GM12878 (cell line): ENCODE data around the gene SCIN. TPM values are rescaled to one million over a fixed set of nuclear protein-coding genes. Genes with fewer than 3 reads are reported as not detected.
"Not testable (repeated sequence)": the region's sequence is repeated elsewhere in the genome, so short reads cannot be mapped to it uniquely, and the experiment has no call there.

ENCODE experiments used
- ATAC-seq: fragments of 200-7000 bp; cut with Tn5 transposase; 3 replicates; pipeline ENCODE4 v1.9.1; 2020; ENCODE audit warnings: mild to moderate bottlenecking, moderate library complexity
- BruUV-seq: library from RNA; stranded (reverse); fragments of 400-500 nt; replicated peaks from 2 replicates; lab custom pipeline; 2021; lab: Mats Ljungman, UMichigan
- CTCF ChIA-PET: fragments of 300-600 bp; sonication (Branson Sonifier 250); formaldehyde crosslinking; extraction: SDS; loops from one replicate; lab custom pipeline; 2021; ENCODE audit warnings: inconsistent platforms; lab: Yijun Ruan, JAX
- POLR2A ChIA-PET: fragments of 350-600 bp; formaldehyde crosslinking; extraction: SDS; loops from one replicate; lab custom pipeline; 2021; ENCODE audit warnings: inconsistent platforms; lab: Charles Lee
- RAD21 ChIA-PET: fragments of 300-600 bp; sonication (Branson Sonifier 250); formaldehyde crosslinking; loops from one replicate; lab custom pipeline; 2023; ENCODE audit warnings: antibody characterized with exemption; ENCODE audit not compliant: unreplicated experiment; lab: Charles Lee
- SMC1A ChIA-PET: fragments of 300-600 bp; sonication (Branson Sonifier 250); formaldehyde crosslinking; loops from one replicate; lab custom pipeline; 2023; ENCODE audit not compliant: unreplicated experiment, uncharacterized antibody; lab: Charles Lee
- DNase-seq: peaks from one replicate; pipeline ENCODE4 v3.0.0-alpha.2; 2011; ENCODE audit warnings: low read depth, low spot score
- FAIRE-seq: peaks from 3 replicates; lab custom pipeline; 2011; peaks lifted over from hg19 to GRCh38; lab: Jason Lieb, UNC
- H2AFZ ChIP-seq: 2 replicates; pipeline ENCODE4 v1.6.0; 2011; ENCODE audit warnings: low read depth, low read length, control low read depth; ENCODE audit not compliant: control insufficient read depth
- H3K27ac ChIP-seq: 2 replicates; pipeline ENCODE4 v1.5.1; 2011; ENCODE audit warnings: control low read depth; ENCODE audit not compliant: control insufficient read depth, insufficient read depth
- H3K27me3 ChIP-seq, 2 experiments: replicated peaks in 1 of 2; 2 replicates each; pipeline versions ENCODE4 v1.6.0 to v1.6.1; 2011; ENCODE audit warnings: low read length in 1 of 2; ENCODE audit not compliant: control insufficient read depth in 2 of 2, insufficient read depth in 2 of 2
- H3K36me3 ChIP-seq, 2 experiments: 2 replicates each; pipeline ENCODE4 v1.5.1; 2011; ENCODE audit warnings: low read length in 1 of 2; ENCODE audit not compliant: control insufficient read depth in 2 of 2, insufficient read depth in 2 of 2
- H3K4me1 ChIP-seq: 2 replicates; pipeline ENCODE4 v1.6.1; 2011; ENCODE audit warnings: mild to moderate bottlenecking, low read length, moderate library complexity, mixed read lengths; ENCODE audit not compliant: control insufficient read depth, insufficient read depth
- H3K4me2 ChIP-seq: 2 replicates; pipeline ENCODE4 v1.6.0; 2011; ENCODE audit warnings: control low read depth; ENCODE audit not compliant: control insufficient read depth, insufficient read depth
- H3K4me3 ChIP-seq: fragments of 200-600 bp; sonication (generic); 2 replicates; pipeline ENCODE4 v1.5.1; 2016
- H3K79me2 ChIP-seq: 2 replicates; pipeline ENCODE4 v1.6.0; 2011; ENCODE audit warnings: low read length; ENCODE audit not compliant: control insufficient read depth, insufficient read depth
- H3K9ac ChIP-seq: 2 replicates; pipeline ENCODE4 v1.8.0; 2011; ENCODE audit warnings: low read length, control low read depth, mixed read lengths; ENCODE audit not compliant: control insufficient read depth, insufficient read depth
- H3K9me3 ChIP-seq: replicated peaks from 3 replicates; pipeline ENCODE4 v1.5.1; 2011; ENCODE audit warnings: mild to moderate bottlenecking, low read length; ENCODE audit not compliant: control insufficient read depth, insufficient read depth
- H4K20me1 ChIP-seq: 2 replicates; pipeline ENCODE4 v1.6.0; 2011; ENCODE audit not compliant: control insufficient read depth, insufficient read depth
- CREM ChIP-seq: IDR thresholded peaks from 2 replicates; pipeline ENCODE4 v1.6.1; 2014; ENCODE audit warnings: antibody characterized with exemption, low read depth
- EP300 ChIP-seq, 2 experiments: fragments of 150-350 bp in 1 of 2; IDR thresholded peaks; 2 replicates each; pipeline ENCODE4 v1.6.1; 2011 to 2012; ENCODE audit warnings: low read depth in 2 of 2, low read length in 2 of 2, borderline replicate concordance in 1 of 2, improper control_type of control experiment in 1 of 2, inconsistent platforms in 1 of 2; ENCODE audit not compliant: control insufficient read depth in 1 of 2
- GABPA ChIP-seq: IDR thresholded peaks from 2 replicates; pipeline ENCODE4 v1.6.1; 2014; ENCODE audit warnings: antibody characterized with exemption, low read depth, mild to moderate bottlenecking, inconsistent platforms
- IRF3 ChIP-seq: fragments of 450-650 bp; IDR thresholded peaks from 2 replicates; pipeline ENCODE4 v1.6.1; 2014; ENCODE audit warnings: mild to moderate bottlenecking
- NFYA ChIP-seq: IDR thresholded peaks from 2 replicates; pipeline ENCODE4 v1.6.1; 2011; ENCODE audit warnings: low read depth, mild to moderate bottlenecking, low read length, improper control_type of control experiment, borderline replicate concordance
- REST ChIP-seq: IDR thresholded peaks from 2 replicates; pipeline ENCODE4 v1.6.1; 2012; ENCODE audit warnings: mild to moderate bottlenecking, low read depth, low read length
- ZBTB11 ChIP-seq: fragments of 450-650 bp; formaldehyde crosslinking; IDR thresholded peaks from 2 replicates; pipeline ENCODE4 v1.5.0; 2022; ENCODE audit warnings: mild to moderate bottlenecking, missing genetic modification characterization
- ZNF217 ChIP-seq: fragments of 450-650 bp; IDR thresholded peaks from 2 replicates; pipeline ENCODE4 v1.6.1; 2017; ENCODE audit warnings: antibody characterized with exemption, mild to moderate bottlenecking
- WGBS: methylation state at CpG from one replicate; pipeline ENCODE4 v1.1.6; 2016; ENCODE audit warnings: low lambda C conversion rate; ENCODE audit not compliant: insufficient replicate concordance, insufficient coverage; ENCODE audit errors: missing lambda C conversion rate; 5-methylcytosine and 5-hydroxymethylcytosine counted together
- in situ Hi-C: fragments of 300-500 bp; cut with MboI; formaldehyde crosslinking; loops from 9 replicates; pipeline ENCODE4 v1.14.3; 2018; ENCODE audit warnings: mixed read lengths
- intact Hi-C: fragments of 100-400 bp; cut with micrococcal nuclease; formaldehyde crosslinking; loops from one replicate; pipeline ENCODE4 v1.14.2; 2022; ENCODE audit not compliant: unreplicated experiment
- polyA plus RNA-seq, 11 experiments: library from polyadenylated mRNA; depleted of rRNA in 4 of 11; unstranded in 6 of 11; stranded (reverse) in 5 of 11; fragments of >200 nt; fragmentation: Nextera tagmentation in 4 of 11; fragmentation: Illumina TruSeq in 1 of 11; extraction: Ambion mirVana in 4 of 11; extraction: Trizol in 1 of 11; gene quantifications; 1 replicate in 1 of 11; 2 replicates in 10 of 11; pipeline versions ENCODE4 v1.2.1 to v1.2.3, GENCODE V29; 2011 to 2016; ENCODE audit warnings: inconsistent platforms in 2 of 11, missing spikeins in 2 of 11, low read depth in 1 of 11
- total RNA-seq, 4 experiments: library from RNA; depleted of rRNA in 3 of 4; stranded (reverse); fragments of >200 nt in 3 of 4; fragmentation: Illumina TruSeq in 1 of 4; extraction: Trizol in 1 of 4; gene quantifications; 2 replicates each; pipeline versions ENCODE4 v1.2.1 to v1.2.3, GENCODE V29; 2013 to 2021

Gene SCIN
- total and polyA plus RNA-seq, 10 of the 15 experiments (the other 5 are each of a cell fraction or from before 2014, with no cell fraction given) = 0.23 to 2.1 (median 1.0) TPM

- TF ChIP-seq REST = no peak
These were observed 83.0 kb downstream of the SCIN start (continued) for GRCh38 chr7:12653518-12653917.

- Histone ChIP-seq H3K4me3 (no peak overlapping the region), H2AFZ (no peak overlapping the region), H3K27me3 (no peaks in the 10 kb centered on the region), H3K4me1 (no peaks in the 10 kb centered on the region), H3K79me2 (no peaks in the 10 kb centered on the region), H3K36me3 (no peaks in the 10 kb centered on the region), H3K4me2 (no peak overlapping the region), H4K20me1 (no peaks in the 10 kb centered on the region), H3K9me3 (no peaks in the 10 kb centered on the region), H3K27ac (no peak overlapping the region), H3K9ac (no peak overlapping the region)
- POLR2A ChIA-PET = no interaction called here
- FAIRE-seq (no peak), ATAC-seq (no peak), DNase-seq (no peak)
- SMC1A ChIA-PET = no interaction called here
- BruUV-seq = no TSS peak
- RAD21 ChIA-PET = no interaction called here
- WGBS = 65% methylated on average over 2 of the region's 2 CpGs
- TF ChIP-seq CREM = no peak
- no peak for TF ChIP-seq IRF3
- no peak for TF ChIP-seq NFYA
- no peak for TF ChIP-seq ZBTB11 (CRISPR knock-in tag)
- no peak for TF ChIP-seq GABPA
- TF ChIP-seq ZNF217 = no peak
- TF ChIP-seq EP300 (IDR thresholded peaks at IDR 0.05; ENCODE audit: borderline replicate concordance in 1 of 2, control insufficient read depth in 1 of 2, low read depth in 2 of 2, low read length in 2 of 2) = no peak
- intact Hi-C loops = no loop called here
- in situ Hi-C loops = no loop called here
- CTCF ChIA-PET = no interaction called here
These were observed 84.6 kb downstream of the SCIN start for GRCh38 chr7:12655161-12655560.

- ATAC-seq, FAIRE-seq, H3K4me1 ChIP-seq, POLR2A ChIA-PET, H3K4me2 ChIP-seq, H3K9me3 ChIP-seq, CTCF ChIA-PET, intact Hi-C loops, RAD21 ChIA-PET, H3K36me3 ChIP-seq, H3K27me3 ChIP-seq, SMC1A ChIA-PET, H2AFZ ChIP-seq, H3K27ac ChIP-seq, BruUV-seq, H4K20me1 ChIP-seq, H3K79me2 ChIP-seq, H3K4me3 ChIP-seq, in situ Hi-C loops, DNase-seq, H3K9ac ChIP-seq: not testable (repeated sequence)
- 42% methylated on average over 8 of the region's 8 CpGs for WGBS
These were observed 89.9 kb downstream of the SCIN start for GRCh38 chr7:12660423-12660822.
